HG03469 (cell line): ENCODE measurements around the gene KCNJ15.

ENCODE experiments used
- ATAC-seq: cut with Tn5 transposase; IDR thresholded peaks from one replicate; pipeline ENCODE4 v1.9.1; 2021; ENCODE audit warnings: mild to moderate bottlenecking, moderate library complexity, moderate number of reproducible peaks; ENCODE audit not compliant: unreplicated experiment

KCNJ15 gene

DNA sequence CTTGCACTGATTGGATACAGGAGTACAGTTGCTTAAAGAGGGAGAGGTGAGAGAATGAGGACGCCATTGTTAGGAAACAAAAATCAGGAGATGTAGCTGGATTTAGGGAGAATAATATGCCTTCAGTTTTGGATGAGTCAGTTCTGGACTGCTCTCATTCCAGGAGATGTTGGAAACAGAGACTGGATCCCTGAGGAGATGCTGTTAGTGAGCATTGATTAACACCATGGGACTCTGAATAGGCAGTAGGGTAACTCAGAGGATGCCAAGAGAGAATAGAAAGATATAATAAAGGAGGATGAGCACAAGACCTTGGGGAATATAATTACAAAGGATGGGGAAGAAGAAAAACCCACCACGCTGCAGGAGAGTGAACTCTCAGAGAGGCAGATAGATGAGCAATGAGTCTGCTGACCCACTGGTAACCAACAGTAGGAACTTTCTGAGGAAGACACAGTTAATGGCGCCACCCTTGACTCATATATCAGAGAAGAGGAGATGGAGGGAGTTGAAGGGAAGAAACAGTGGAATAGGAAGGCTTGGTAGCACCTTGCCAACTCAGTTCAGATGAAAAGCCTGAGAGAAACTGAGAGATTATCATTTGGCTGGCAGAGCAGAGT, 10.5 kb downstream of the KCNJ15 start:
- no peak for ATAC-seq

DNA sequence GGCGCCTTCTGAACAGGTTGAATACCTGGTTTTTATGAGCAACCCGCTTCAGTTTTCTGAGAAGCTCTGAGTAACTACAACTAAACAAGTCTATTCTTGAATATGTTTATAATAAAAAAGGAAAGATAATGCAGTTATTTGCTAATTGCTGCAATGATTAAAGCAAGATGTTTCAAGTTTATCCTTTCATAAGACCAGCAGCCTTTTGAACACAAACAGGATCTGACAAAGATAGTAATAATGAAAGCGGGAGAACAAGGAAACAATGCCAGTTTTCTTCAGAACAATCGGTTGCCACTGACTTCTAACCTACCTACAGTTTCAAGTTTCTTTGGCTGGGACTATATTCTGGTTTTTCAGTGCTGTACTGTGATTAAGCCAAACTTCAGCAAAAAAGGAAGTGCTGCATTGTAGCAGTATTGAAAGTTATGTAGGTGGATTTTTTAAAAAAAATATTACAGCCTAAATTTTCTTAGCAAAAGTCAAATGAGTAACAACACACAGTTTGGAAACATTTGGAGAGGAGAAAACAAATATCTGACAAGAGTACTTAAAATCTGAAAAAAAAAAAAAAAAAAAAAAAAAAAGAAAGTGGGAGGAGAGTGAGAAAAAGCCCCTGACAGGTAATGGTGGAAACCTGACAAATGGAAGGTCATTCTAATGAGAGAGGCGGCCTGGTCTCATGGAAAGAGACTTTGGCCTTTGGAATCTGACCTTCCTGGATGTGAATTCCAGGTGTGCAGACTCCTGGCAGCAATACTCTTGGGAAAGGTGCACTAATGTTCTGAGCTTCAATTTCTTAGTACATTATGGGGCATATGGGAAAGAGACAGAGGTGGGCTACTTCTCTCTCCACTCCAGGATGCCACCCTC, 11.4 kb downstream of the KCNJ15 start:
- ATAC-seq = no peak

DNA sequence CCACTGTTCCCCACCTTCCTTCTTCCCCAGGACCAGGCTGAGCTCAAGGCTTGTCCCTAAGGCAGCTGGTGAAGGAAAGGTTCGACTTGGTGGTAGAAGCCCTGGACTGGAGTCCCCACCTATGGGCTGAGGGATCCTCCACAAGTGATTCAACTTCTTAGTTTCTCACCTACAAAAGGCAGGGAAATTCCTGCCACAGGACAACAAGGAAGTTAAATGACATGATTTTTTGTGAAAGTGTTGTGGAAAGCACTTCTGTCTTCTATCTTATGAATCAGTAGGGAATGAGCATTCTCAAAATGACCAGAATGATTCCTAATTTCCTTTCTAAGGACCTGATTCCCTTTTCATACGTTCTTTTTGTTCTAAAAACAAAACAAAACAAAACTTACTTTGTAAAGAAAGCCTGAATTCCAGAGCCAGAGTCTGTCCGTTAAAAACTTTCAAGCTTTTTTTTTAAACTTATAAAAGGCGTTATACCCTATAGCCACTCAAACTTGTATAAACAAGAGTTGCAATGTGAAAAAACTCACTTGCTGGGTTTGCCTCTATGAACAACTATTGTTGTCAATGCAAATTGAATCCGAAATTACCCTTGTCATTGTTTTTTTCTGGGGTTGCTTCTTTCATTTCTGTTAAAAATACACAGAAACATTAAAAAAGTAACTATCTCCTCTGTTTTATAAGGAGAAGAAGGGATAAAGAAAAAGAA, 12.2 kb downstream of the KCNJ15 start:
- no peak for ATAC-seq

DNA sequence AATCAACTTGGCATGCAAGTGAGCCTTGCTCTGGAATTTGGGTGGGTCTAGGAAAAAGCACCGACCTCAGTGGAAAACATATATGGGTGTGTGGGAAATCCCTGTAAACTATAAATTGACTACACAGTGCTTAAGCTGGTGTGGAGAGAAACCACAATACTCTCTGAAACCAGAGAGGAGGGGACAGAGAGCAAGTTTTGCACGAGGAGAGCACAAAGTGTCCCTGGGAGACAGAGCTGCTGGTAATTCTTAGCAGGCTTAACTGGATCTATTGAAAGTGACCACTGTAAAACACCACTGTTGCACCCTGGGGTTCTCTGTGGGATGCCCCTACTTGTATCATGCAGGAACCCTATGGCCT, 12.8 kb downstream of the KCNJ15 start:
- ATAC-seq = no peak

DNA sequence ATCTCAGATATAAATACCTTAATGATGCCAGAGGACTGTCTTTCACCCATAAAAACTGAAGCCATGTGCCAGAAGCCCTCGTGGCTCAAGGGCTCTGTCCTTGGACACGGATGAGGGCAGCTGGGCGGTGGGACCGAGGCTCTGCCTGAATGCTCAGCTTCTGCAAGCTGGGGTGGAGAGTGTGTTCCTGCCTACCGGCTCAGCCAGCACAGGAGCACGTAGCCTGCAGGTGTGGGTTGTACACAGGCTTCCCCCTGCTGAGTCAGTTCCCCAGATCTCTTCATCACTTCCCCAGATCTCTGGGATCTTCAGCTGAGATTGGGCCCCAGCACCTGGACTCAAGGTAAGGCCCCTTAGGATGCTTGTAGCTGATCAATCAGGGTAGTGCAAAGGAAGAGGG, 15.4 kb downstream of the KCNJ15 start:
- ATAC-seq = no peak

DNA sequence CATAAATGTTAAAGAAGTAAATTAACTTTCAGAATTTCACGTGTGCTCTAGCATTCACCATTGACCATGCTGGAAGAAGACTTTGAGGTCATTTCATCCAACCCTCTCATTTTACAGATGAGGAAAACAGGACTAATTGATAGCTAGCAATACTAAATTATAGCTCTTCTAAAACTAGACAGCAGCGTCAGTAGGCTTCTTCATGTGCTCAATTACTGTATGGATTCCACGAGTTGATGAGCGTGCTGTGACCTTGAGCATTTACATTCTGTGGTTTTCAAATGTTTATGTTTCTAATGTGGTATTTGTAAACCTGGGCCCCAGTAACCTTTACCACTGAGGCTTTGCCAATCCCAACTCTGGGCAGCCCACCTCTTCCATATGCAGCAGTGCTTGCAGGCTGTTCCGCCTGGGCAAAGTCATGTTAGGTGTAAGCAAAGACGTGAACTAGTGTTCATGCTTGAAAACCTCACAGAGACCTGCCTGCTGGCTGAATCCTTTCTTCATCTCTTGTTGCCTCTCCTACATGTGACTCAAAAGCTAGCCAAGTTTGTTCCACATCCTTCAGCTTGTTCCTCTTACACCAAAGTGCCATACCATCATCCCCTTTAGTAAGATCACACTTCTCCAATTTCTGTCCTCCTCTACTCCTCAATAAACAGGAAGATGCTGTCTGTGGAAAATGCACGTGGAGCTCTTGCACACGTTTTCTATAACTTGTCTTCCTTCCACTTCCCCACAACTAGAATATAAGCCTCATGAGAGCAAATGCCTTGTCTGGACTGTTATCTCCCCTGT, 17.2 kb downstream of the KCNJ15 start:
- no peak for ATAC-seq

DNA sequence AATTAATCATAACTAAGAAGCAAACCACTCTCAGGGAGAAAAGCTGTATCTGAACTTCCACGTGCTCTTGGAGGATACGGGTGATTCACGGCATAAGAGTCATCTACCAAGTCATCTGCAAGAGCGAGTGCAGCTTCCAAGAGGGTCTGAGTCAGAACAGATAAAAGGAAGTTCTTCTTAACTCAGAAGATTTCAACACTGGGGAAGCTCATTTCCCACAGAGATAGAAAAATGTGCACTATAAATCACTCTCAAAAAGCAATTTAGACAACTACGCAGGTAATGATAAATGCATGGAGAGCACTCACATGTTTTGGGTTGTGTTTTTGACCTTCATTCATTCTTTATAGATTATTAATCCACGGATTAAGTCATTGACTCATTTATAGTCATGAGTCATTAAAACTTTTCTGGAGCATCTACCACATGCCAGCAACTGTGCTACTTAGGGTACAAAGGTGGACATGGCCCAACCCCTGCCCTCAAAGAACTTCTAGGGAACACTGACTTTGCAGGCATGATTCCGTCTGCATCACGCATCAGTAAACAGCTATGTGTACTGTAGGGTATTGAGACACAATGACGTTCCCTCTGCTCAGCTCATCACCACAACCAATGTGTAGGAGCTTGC, 20.8 kb downstream of the KCNJ15 start:
- ATAC-seq = no peak

DNA sequence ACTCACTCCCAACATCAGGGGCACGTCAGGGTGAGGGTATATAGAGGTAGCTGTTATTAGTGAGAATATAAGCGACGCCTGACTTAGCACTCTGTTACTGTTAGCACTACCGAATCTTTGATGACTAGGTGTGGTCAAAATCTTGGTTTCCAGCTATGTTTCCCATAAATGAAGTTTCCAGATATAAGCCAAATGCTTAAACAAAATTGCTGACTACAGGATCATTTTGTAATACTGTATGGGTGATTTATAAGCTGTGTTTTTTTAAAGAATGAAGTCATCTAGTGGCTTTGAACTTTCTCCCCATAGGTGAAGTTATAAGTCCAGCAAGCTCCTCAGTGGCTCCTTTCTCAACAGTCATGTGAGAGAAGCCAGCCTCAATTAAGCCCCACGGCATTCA, 23.7 kb downstream of the KCNJ15 start:
- ATAC-seq = no peak

DNA sequence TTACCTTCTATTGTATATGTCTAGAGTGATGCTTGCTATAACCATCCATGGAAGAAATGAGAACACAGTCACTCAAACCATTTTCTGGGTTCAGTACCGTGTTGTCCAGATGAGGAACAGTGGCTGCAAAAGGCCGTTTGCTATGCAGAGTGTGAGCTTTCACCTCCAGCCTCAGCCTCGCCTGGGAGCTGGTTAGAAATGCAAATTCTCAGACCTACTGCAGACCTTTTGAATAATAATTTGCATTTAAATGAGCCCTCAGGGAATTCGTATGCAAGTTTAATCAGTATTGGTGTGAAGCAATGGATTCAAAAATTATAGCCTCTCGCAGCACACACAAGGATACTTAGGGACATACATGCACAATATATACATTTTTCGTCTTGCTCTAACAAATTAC, 24.1 kb downstream of the KCNJ15 start:
- no peak for ATAC-seq

DNA sequence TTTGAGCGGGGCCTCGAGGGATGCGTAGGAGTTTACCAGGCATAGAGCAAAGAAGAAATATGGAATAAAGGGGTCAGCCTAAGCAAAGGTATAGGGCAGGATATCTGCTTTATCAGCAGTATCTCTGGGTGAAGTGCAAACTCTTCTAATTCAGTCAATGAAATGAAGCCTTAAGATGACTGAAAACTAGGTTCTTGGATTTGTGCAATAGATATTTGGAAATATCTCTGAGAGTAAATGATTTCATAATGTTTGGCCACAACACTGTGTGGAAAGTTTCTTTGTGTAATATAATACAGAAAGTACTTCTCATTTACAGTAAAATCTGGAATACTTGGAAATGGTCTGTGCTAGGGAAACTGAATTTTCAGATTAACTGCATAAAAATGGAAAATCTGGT, 26.1 kb downstream of the KCNJ15 start:
- ATAC-seq = no peak

DNA sequence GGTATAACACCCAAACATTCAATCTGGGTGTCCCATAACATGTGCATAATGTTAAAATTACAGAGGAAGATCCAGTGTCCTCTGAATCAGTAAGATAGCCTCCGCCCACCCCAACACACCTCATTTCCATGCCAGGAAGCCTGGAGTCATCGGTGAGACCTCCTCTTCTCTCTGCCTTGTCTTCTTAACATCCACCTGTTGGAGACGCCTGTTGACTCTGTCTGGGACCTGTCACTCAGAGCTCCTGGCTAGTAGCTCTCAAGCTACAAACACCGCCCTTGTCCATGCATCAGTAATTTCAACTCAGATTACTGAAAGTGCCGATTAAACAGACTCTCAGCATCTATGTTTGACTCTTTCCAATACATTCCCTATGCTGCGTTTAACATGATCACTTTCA, 27.4 kb downstream of the KCNJ15 start:
- ATAC-seq = no peak

DNA sequence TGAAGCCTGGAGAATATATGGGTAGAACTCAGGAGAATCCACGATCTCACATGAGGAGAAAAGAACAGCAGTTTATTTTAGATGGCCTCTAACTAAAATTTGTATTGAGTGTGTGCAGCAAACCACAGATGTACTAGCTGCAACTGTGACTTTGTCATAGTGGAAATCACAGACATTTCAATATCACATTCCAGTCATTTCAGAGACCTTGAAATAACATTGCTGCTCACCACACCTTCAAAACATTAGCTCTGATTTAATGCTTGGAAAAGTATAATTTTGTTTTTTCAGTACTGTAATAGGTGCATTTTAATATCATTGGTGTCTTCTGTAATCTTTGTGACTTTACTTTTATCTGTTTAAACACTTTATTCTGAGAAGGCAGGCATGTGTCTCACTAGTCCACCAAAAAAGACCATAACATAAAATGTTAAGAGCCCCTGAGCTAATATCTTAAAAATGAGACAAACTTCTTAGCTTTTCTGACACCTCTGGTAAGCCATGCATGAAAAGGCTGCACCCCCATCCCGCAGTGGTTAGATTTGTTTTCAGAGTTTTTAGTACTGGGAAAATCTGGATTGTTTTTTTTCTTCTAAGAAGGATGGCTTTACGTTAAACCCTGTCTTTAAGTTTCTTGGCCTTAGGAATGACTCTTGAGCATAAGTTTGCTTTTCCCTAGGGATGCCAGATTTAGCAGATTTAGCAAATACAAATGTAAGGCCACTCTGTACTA, 30.1 kb downstream of the KCNJ15 start:
- no peak for ATAC-seq

DNA sequence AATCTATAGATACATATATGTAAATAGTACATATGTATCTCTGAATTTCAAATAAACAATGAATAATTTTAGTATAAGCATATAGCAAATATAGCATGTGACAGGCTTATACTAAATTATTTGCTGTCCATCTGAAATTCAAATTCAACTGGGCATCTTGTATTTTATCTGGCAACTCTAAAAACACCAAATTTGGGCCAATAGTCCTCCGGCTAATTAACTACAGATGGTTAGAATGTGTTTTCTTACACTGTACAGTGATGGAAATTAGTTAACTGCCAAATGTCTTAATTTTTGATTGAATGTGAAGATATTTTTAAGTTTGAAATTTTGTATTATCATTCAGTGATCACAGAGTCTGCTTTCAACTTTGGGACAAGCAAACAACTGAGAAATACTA, 30.7 kb downstream of the KCNJ15 start:
- ATAC-seq = no peak

DNA sequence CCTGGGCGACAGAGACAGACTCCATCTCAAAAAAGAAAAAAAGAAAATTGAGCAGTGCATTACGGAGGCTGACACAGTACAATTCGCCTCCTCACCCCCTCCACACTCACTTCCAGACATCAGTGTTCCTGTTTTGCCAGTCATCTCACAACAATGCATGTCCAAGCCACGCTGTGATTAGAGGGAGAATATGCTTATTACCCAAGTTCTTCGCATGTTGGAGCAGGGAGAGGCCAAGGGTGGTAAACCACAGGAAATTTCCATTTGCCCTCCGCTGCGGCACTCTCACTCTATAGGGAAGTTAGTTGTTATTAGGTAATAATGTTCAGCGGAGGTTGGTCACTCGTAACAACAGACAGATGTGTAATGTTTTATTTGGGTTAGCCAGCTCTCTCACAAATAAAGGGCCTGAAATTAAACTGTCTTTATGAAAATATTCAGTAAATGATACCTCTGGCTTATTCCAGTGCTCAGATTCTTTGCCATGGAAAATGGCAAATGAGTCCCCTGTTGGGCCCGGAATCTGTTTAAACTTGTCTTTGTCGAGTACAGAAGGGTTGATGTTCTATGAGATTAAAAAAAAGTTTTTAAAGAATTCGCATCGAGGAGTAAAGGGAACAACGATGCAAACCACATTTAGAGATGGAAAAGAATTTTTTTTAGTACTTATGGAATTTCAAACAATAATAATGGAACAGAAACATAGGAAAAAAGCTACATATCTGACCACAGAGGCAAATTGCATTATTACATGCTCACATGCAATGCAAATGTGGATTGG, 33.1 kb downstream of the KCNJ15 start:
- ATAC-seq = no peak

DNA sequence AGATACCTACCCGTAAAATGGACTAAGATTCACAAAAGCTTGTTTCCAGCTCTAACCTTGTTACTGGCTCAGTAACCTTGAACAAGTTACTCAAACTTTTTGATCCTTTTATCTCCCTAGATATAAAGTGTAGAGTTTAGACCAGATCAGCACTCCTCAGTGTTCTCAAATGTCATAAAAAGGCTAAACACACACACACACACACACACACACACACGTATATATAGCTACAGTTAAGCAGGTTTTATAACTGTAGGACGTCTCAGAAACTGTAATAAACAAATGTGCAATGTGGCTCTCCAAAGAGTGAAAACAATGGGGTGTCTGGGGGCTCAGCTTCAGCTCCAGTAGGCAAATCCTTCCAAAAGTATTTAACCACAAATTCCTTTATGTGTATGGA, 34.0 kb downstream of the KCNJ15 start:
- no peak for ATAC-seq

DNA sequence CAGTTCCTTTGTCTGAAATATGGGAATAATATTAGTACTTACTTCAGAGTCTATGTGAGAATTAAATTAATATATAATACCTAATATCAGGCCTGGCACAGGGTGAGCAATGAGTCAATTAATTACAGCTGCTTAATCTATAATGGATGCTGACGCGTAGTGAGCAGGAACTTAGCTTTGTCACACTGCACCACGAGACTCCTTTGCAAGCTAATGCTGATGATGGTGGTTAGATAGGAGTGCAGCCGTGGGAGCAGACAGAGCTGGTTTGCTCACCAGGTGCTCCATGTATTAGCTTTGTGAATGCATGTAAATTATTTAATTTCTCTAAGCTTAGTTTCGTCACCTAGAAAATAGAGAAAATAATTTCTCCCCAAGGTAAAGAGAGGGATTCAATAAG, 35.1 kb downstream of the KCNJ15 start:
- ATAC-seq = no peak

DNA sequence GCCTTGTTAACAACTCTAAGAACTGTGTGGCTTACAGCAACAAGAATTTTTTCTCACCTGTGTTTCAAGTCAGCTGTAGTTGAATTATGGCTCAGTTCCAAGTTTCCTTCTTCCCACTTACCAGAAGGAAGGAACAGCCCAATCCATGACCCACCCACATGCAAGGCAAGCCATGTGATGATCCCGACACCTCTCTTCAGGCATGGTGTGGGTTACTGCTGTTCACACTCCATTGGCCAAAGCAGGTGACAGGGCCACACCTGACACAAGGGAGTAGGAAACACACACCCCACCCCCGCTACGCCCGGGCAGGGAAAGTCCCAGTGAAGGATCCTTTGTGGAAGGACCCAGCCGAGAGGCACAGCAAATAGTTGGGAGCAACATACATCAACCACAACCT, 36.3 kb downstream of the KCNJ15 start:
- no peak for ATAC-seq

DNA sequence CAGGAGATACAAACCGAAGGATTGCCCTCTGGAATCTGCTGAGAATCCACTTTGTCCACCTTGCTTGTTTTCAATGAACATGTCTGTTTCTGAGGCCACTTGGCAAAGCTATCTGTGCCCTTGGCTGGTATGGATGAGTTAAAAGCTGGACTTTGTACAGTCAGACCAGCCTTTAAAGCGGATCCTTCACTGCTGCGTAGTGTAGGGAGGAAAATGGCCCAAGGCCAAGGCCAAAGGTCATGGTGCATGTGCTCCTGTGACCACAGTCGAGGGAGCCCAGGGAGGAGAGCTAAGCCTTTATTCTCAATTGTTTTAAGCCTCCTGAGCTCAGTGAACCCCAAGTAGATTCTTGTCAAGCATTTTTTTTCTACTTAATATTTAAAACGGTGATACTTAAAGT, 37.0 kb downstream of the KCNJ15 start:
- ATAC-seq = no peak

DNA sequence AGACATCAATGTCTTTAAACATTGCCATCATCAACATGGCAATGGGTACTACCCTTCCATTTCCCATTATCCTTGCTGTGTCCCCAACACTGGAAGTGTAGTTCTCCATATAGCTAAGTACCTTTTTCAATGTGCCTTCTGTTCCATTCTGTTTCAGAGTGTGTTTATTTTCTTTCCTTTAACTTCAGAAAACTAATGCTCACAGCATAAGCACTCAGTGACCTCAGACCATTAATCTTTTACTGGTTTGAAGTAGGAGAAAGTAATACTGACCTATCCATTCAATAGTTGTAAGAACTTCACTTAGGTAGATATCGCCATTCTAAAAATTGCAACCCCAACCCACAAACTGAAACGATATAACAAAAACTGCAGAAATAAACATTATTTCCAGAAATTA, 37.8 kb downstream of the KCNJ15 start:
- ATAC-seq = no peak
